Upper lobe of left lung (tissue), 6 donors: ENCODE measurements around the gene RPL37A. TPM values are rescaled to one million over a fixed set of nuclear protein-coding genes. Genes with fewer than 3 reads are reported as not detected.

Source experiments
- ATAC-seq, 2 donors: fragments of 200-7000 bp; cut with Tn5 transposase; one replicate each; pipeline ENCODE4 v1.9.1; 2022; ENCODE audit warnings: mild to moderate bottlenecking in 2 of 2, moderate library complexity in 2 of 2; ENCODE audit not compliant: low FRiP score in 2 of 2
- DNase-seq, 2 donors: peaks; one replicate each; pipeline ENCODE4 v3.0.0-alpha.2; 2019 to 2020
- H3K27ac ChIP-seq, 4 donors: fragments of 200-600 bp; sonication (generic); one replicate each; pipeline ENCODE4 v1.5.1; 2016 to 2019
- H3K27me3 ChIP-seq, 4 donors: fragments of 200-600 bp; sonication (generic); one replicate each; pipeline ENCODE4 v1.5.1; 2017 to 2019
- H3K36me3 ChIP-seq, 4 donors: fragments of 200-600 bp; sonication (generic); one replicate each; pipeline ENCODE4 v1.5.1; 2016 to 2019
- H3K4me1 ChIP-seq, 4 donors: fragments of 200-600 bp; sonication (generic); one replicate each; pipeline ENCODE4 v1.5.1; 2018 to 2019
- H3K4me3 ChIP-seq, 4 donors: fragments of 200-600 bp; sonication (generic); one replicate each; pipeline ENCODE4 v1.5.1; 2017 to 2019; ENCODE audit warnings: mild to moderate bottlenecking in 2 of 4, moderate library complexity in 1 of 4
- H3K9me3 ChIP-seq, 4 donors: fragments of 200-600 bp; sonication (generic); one replicate each; pipeline ENCODE4 v1.5.1; 2018 to 2019
- EP300 ChIP-seq, 4 donors: sonication (generic); formaldehyde crosslinking; IDR thresholded peaks; one replicate each; pipeline ENCODE4 v1.5.1; 2017; ENCODE audit warnings: antibody characterized with exemption in 4 of 4, control low read depth in 2 of 4
- POLR2A ChIP-seq, 4 donors: fragments of 450-650 bp; IDR thresholded peaks; one replicate each; pipeline ENCODE4 v1.5.1; 2016 to 2017; ENCODE audit warnings: antibody characterized with exemption in 4 of 4, mild to moderate bottlenecking in 2 of 4
- POLR2AphosphoS5 ChIP-seq, 2 donors: sonication (generic); formaldehyde crosslinking; IDR thresholded peaks; one replicate each; pipeline ENCODE4 v1.5.1; 2017; ENCODE audit warnings: antibody characterized with exemption in 2 of 2
- WGBS, 2 donors: methylation state at CpG; one replicate each; pipeline ENCODE4 v1.1.5; 2017 to 2018; 5-methylcytosine and 5-hydroxymethylcytosine counted together
- total RNA-seq, 6 donors: library from RNA; depleted of rRNA in 4 of 6; stranded (reverse); fragments of >200 nt in 4 of 6; gene quantifications; one replicate each; pipeline versions ENCODE4 v1.1.0 to v1.2.1, GENCODE V29; 2016 to 2021
- TF ChIP-seq, protein P1 (sequence below), 6 experiments: fragments of 450-650 bp in 4 of 6; fragments of 200-600 bp in 2 of 6; sonication (generic) in 2 of 6; IDR thresholded peaks; one replicate each; pipeline ENCODE4 v1.5.1; 2016 to 2019; ENCODE audit warnings: antibody characterized with exemption in 6 of 6
- donor health status: DM: no; HTN: no; CAD: no; lungs with moderate emphysema.
- donor health status: DM: no; HTN: yes; CAD: no; lungs with severe emphysema.

Gene RPL37A
- total RNA-seq, 6 donors from 2014 or later, result 694 to 2,232 (median 1,163) TPM

DNA sequence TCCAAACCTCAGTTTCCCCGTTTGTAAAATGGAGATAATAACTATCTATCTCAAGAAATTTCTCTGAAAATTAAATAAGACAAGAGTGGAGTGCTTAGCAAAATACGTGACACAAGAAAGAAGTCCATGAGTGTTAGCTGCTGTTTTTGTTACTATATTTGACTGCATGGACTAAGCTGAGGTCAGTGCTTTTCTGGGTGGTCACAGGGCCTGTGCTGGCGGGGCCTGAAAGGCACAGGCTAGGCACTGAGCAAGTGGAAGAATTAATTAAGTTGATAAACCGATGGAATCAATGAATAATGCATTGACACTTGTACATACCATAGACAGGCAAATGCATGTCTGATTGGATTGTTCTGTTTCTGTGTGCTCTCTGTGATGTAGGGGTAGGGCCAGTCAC is 27.3 kb downstream of the RPL37A start:
- Histone ChIP-seq H3K9me3 (no peaks in the 10 kb centered on the region), H3K36me3 (no peaks in the 10 kb centered on the region), H3K4me3 (no peak overlapping the region), H3K4me1 (no peaks in the 10 kb centered on the region), H3K27ac (no peak overlapping the region), H3K27me3 (no peaks in the 10 kb centered on the region)
- DNase-seq (no peak), ATAC-seq (no peak)
- WGBS, 2 donors, result 81 to 83% methylated on average over 4 of the region's 4 CpGs
- TF ChIP-seq EP300 (IDR thresholded peaks at IDR 0.05) (no peak), POLR2AphosphoS5 (IDR thresholded peaks at IDR 0.05) (no peak), POLR2A (IDR thresholded peaks at IDR 0.05) (no peak)
- TF ChIP-seq, protein P1, sequence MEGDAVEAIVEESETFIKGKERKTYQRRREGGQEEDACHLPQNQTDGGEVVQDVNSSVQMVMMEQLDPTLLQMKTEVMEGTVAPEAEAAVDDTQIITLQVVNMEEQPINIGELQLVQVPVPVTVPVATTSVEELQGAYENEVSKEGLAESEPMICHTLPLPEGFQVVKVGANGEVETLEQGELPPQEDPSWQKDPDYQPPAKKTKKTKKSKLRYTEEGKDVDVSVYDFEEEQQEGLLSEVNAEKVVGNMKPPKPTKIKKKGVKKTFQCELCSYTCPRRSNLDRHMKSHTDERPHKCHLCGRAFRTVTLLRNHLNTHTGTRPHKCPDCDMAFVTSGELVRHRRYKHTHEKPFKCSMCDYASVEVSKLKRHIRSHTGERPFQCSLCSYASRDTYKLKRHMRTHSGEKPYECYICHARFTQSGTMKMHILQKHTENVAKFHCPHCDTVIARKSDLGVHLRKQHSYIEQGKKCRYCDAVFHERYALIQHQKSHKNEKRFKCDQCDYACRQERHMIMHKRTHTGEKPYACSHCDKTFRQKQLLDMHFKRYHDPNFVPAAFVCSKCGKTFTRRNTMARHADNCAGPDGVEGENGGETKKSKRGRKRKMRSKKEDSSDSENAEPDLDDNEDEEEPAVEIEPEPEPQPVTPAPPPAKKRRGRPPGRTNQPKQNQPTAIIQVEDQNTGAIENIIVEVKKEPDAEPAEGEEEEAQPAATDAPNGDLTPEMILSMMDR (IDR thresholded peaks at IDR 0.05), result no peak

DNA sequence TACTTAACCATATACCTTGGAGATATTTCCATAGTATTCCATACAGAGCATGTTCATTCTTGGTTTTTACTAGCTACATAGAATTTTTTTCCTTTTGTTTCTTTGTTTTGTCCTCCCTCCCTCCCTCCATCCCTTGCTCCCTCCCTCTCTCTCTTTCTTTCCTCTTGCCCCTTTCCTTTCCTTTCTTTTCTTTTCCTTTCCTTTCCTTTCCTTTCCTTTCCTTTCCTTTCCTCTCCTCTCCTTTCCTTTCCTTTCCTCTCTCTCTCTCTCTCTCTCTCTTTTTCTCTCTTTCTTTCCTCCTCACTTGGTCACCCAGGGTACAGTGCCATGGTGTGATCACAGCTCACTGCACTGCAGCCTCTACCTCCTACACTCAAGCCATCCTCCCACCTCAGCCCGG is 28.3 kb downstream of the RPL37A start:
- Histone ChIP-seq H3K9me3 (no peaks in the 10 kb centered on the region), H3K27me3 (no peaks in the 10 kb centered on the region), H3K27ac (no peak overlapping the region), H3K4me3 (no peak overlapping the region), H3K36me3 (no peaks in the 10 kb centered on the region), H3K4me1 (no peaks in the 10 kb centered on the region)
- DNase-seq (no peak), ATAC-seq (no peak)
- TF ChIP-seq POLR2A (IDR thresholded peaks at IDR 0.05), result no peak
- no peak for TF ChIP-seq POLR2AphosphoS5 (IDR thresholded peaks at IDR 0.05)
- TF ChIP-seq, protein P1 (IDR thresholded peaks at IDR 0.05), result no peak
- no peak for TF ChIP-seq EP300 (IDR thresholded peaks at IDR 0.05)
- WGBS, 2 donors, result 92 to 96% methylated on average over 1 of the region's 1 CpG

DNA sequence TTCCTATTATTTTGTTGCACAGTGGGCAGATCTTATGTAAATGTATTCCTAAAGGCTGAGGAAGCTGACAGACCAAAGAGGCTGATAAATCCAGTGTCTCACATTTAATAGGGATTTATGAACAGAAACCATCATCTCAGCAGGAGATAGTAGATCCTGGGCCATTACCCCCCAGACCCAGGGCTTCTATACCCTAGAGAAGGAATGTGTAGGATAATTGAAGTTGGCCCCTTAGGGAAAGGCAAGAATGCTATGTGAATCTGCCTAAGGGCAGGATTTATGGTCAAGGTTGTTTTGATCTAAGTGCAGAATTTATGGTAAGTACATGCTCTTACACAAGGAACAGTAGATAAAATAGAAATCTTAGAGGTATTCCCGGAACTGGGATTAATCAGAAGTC is 29.0 kb downstream of the RPL37A start:
- 87 to 88% methylated on average over 1 of the region's 1 CpG for WGBS, 2 donors
- ATAC-seq (no peak), DNase-seq (no peak)
- no peaks in the 10 kb centered on the region for H3K36me3 ChIP-seq
- H3K9me3 ChIP-seq, result no peaks in the 10 kb centered on the region
- H3K27ac ChIP-seq, result no peak overlapping the region
- TF ChIP-seq POLR2AphosphoS5 (IDR thresholded peaks at IDR 0.05), result no peak
- no peak for TF ChIP-seq POLR2A (IDR thresholded peaks at IDR 0.05)
- no peak for TF ChIP-seq EP300 (IDR thresholded peaks at IDR 0.05)
- TF ChIP-seq, protein P1 (IDR thresholded peaks at IDR 0.05), result no peak
- peaks cover 0 to 3% (median under 1%) of the 10 kb centered on the region in 4 donors for H3K4me1 ChIP-seq
- no peaks in the 10 kb centered on the region for H3K27me3 ChIP-seq
- H3K4me3 ChIP-seq, result no peak overlapping the region

DNA sequence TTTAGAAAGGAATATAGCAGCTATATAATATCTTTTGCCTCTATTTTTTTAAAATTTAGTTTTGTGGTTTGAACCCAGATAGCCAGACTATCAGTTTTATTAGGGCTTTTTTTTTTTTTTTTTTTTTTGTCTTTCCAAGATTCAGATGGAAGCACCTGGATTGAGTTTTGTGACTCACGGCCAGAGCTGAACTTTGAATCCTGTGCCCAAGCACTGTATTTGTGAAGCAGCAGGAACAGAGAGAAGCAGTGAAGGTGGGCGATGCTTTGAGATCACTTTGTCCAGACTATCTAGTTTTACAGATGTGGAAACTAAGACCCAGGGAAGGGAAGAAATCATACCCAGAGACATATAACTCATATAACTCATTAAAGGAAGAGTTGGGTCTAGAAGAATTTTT is 33.9 kb downstream of the RPL37A start:
- Histone ChIP-seq H3K4me1 (peaks cover 23 to 48% (median 38%) of the 10 kb centered on the region in 4 donors), H3K4me3 (no peak overlapping the region), H3K27me3 (no peaks in the 10 kb centered on the region), H3K9me3 (no peaks in the 10 kb centered on the region), H3K27ac (peak overlapping the region in 1 of 4 donors; percentile 11), H3K36me3 (no peaks in the 10 kb centered on the region)
- DNase-seq, result no peak
- TF ChIP-seq EP300 (IDR thresholded peaks at IDR 0.05) (no peak), POLR2AphosphoS5 (IDR thresholded peaks at IDR 0.05) (no peak), POLR2A (IDR thresholded peaks at IDR 0.05) (no peak)
- TF ChIP-seq, protein P1 (IDR thresholded peaks at IDR 0.05), result no peak
- no peak for ATAC-seq
- WGBS, 2 donors, result 86 to 87% methylated on average over 2 of the region's 2 CpGs

DNA sequence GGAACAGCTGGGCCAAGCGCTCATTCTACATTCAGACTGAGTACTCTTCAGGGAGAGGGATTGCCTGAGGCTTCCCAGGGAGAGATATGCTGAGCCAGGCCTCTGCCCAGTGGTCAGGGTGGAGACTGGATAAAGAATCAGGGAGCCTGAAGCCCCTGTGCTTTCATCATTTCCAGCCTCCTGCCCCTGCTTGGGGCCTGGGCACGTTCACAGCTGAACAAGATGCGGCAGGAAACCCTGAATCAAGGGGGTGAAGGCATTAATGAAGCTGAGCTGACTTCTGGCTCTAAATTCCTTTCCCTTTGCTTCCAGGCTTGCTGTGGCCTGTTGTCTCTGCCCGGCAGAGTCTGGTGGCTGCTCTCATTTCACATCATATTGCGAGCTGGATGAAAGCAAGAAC is 35.0 kb downstream of the RPL37A start:
- ATAC-seq (no peak), DNase-seq (no peak)
- no peaks in the 10 kb centered on the region for H3K36me3 ChIP-seq
- H3K27ac ChIP-seq, result peak overlapping the region in 1 of 4 donors; percentile 35
- 81 to 97% methylated on average over 5 of the region's 5 CpGs for WGBS, 2 donors
- H3K4me1 ChIP-seq, result peaks cover 23 to 48% (median 38%) of the 10 kb centered on the region in 4 donors
- TF ChIP-seq POLR2AphosphoS5 (IDR thresholded peaks at IDR 0.05), result no peak
- TF ChIP-seq POLR2A (IDR thresholded peaks at IDR 0.05), result no peak
- no peak for TF ChIP-seq EP300 (IDR thresholded peaks at IDR 0.05)
- TF ChIP-seq, protein P1 (IDR thresholded peaks at IDR 0.05), result no peak
- H3K4me3 ChIP-seq, result no peak overlapping the region
- no peaks in the 10 kb centered on the region for H3K27me3 ChIP-seq
- no peaks in the 10 kb centered on the region for H3K9me3 ChIP-seq
